ENCODE data around the gene MACF1.

MACF1 gene

DNA sequence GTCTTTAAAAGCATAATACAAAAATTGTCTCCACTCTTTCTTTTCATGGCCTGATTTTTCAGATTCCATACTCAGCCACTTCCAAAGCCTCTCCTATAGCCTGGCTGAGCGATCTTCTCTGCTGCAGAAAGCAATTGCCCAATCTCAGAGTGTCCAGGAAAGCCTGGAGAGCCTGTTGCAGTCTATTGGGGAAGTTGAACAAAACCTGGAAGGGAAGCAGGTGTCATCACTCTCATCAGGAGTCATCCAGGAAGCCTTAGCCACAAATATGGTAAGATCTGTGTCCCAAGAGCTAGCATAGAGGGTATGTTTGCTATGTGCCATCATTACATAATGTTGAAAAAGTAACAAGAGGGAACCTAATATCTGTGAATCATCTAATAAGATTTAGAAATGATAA lies 156.2 kb downstream of the MACF1 start:
- H3K27ac ChIP-seq (ENCODE audit: low read length, poor library complexity, severe bottlenecking) = no peak overlapping the region
- H3K4me1 ChIP-seq (ENCODE audit: control insufficient read depth, insufficient read depth, low read depth, low read length) = no peaks in the 10 kb centered on the region
- no peak overlapping the region for H2BK5ac ChIP-seq (ENCODE audit: low read depth, low read length, poor library complexity, severe bottlenecking)
- 100% methylated on average over 1 of the region's 1 CpG for WGBS
- no peak overlapping the region for H3K4me3 ChIP-seq (ENCODE audit: insufficient read depth in 1 of 2, low read depth in 1 of 2, low read length in 2 of 2)
- H3K23ac ChIP-seq (ENCODE audit: low read length in 2 of 2) = no peak overlapping the region
- H4K8ac ChIP-seq (ENCODE audit: low read length) = no peak overlapping the region
- no peak overlapping the region for H3K14ac ChIP-seq (ENCODE audit: low read length in 2 of 2)
- H2BK120ac ChIP-seq (ENCODE audit: low read depth, low read length) = no peak overlapping the region
- no peak overlapping the region for H3K4ac ChIP-seq (ENCODE audit: low read depth in 1 of 2, low read length in 2 of 2)
- H3K9me3 ChIP-seq (ENCODE audit: control insufficient read depth, low read length) = no peaks in the 10 kb centered on the region
- H2AFZ ChIP-seq (ENCODE audit: low read depth, low read length) = no peak overlapping the region
- H3K18ac ChIP-seq (ENCODE audit: low read depth in 1 of 2, low read length in 2 of 2) = no peak overlapping the region
- H2AK5ac ChIP-seq (ENCODE audit: low read length, severe bottlenecking) = no peak overlapping the region
- peaks cover 26 to 76% of the 10 kb centered on the region in 2 experiments for H3K36me3 ChIP-seq (ENCODE audit: control insufficient read depth in 1 of 2, insufficient read depth in 2 of 2, low read depth in 1 of 2, low read length in 2 of 2)
- peak; percentile 25 for DNase-seq
- no peak overlapping the region for H3K9ac ChIP-seq (ENCODE audit: low read length)
- peaks cover 20% of the 10 kb centered on the region for H3K79me1 ChIP-seq (replicated peaks; ENCODE audit: low read length, poor library complexity, severe bottlenecking)
- H2BK12ac ChIP-seq (ENCODE audit: low read length in 2 of 2) = no peak overlapping the region
- no peak overlapping the region for H4K91ac ChIP-seq (ENCODE audit: low read length)
- no peaks in the 10 kb centered on the region for H3K27me3 ChIP-seq (ENCODE audit: control insufficient read depth in 1 of 2, insufficient read depth in 1 of 2, low read length in 2 of 2)
- H2BK15ac ChIP-seq (ENCODE audit: low read depth, poor library complexity, severe bottlenecking) = no peak overlapping the region
- H3K4me2 ChIP-seq (ENCODE audit: low read length, poor library complexity, severe bottlenecking) = no peak overlapping the region

DNA sequence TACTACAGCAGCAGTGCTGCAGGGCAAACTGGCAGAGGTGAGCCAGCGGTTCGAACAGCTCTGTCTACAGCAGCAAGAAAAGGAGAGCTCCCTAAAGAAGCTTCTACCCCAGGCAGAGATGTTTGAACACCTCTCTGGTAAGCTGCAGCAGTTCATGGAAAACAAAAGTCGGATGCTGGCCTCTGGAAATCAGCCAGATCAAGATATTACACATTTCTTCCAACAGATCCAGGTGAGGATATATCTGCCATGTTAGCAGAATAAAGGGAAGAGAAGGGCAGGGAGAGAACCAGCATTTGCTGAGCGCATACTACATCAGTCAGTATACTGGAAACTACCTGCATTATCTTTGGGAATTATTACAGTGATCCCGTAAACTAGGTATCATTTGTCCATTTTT lies 157.0 kb downstream of the MACF1 start:
- Histone ChIP-seq H3K27ac (ENCODE audit: low read length, poor library complexity, severe bottlenecking) (no peak overlapping the region), H2BK5ac (ENCODE audit: low read depth, low read length, poor library complexity, severe bottlenecking) (no peak overlapping the region), H3K27me3 (ENCODE audit: control insufficient read depth in 1 of 2, insufficient read depth in 1 of 2, low read length in 2 of 2) (no peaks in the 10 kb centered on the region), H3K9ac (ENCODE audit: low read length) (no peak overlapping the region), H3K79me1 (replicated peaks; ENCODE audit: low read length, poor library complexity, severe bottlenecking) (peaks cover 22% of the 10 kb centered on the region), H3K4me2 (ENCODE audit: low read length, poor library complexity, severe bottlenecking) (no peak overlapping the region), H3K36me3 (ENCODE audit: control insufficient read depth in 1 of 2, insufficient read depth in 2 of 2, low read depth in 1 of 2, low read length in 2 of 2) (peaks cover 26 to 76% of the 10 kb centered on the region in 2 experiments), H3K4me1 (ENCODE audit: control insufficient read depth, insufficient read depth, low read depth, low read length) (no peaks in the 10 kb centered on the region), H4K8ac (ENCODE audit: low read length) (no peak overlapping the region), H2AK5ac (ENCODE audit: low read length, severe bottlenecking) (no peak overlapping the region), H3K14ac (ENCODE audit: low read length in 2 of 2) (no peak overlapping the region), H3K4me3 (ENCODE audit: insufficient read depth in 1 of 2, low read depth in 1 of 2, low read length in 2 of 2) (no peak overlapping the region), H3K23ac (ENCODE audit: low read length in 2 of 2) (no peak overlapping the region), H2BK12ac (ENCODE audit: low read length in 2 of 2) (no peak overlapping the region), H3K9me3 (ENCODE audit: control insufficient read depth, low read length) (no peaks in the 10 kb centered on the region), H2BK15ac (ENCODE audit: low read depth, poor library complexity, severe bottlenecking) (no peak overlapping the region), H2BK120ac (ENCODE audit: low read depth, low read length) (no peak overlapping the region), H3K4ac (ENCODE audit: low read depth in 1 of 2, low read length in 2 of 2) (no peak overlapping the region), H3K18ac (ENCODE audit: low read depth in 1 of 2, low read length in 2 of 2) (no peak overlapping the region), H2AFZ (ENCODE audit: low read depth, low read length) (no peak overlapping the region), H4K91ac (ENCODE audit: low read length) (no peak overlapping the region)
- DNase-seq = no peak
- 92% methylated on average over 4 of the region's 5 CpGs for WGBS

GRCh38 chr1:39363267-39363666 lies 158.8 kb downstream of the MACF1 start:
- no peak overlapping the region for H3K27ac ChIP-seq (ENCODE audit: low read length, poor library complexity, severe bottlenecking)
- H3K14ac ChIP-seq (ENCODE audit: low read length in 2 of 2) = no peak overlapping the region
- H3K23ac ChIP-seq (ENCODE audit: low read length in 2 of 2) = no peak overlapping the region
- no peak overlapping the region for H2AFZ ChIP-seq (ENCODE audit: low read depth, low read length)
- H2BK12ac ChIP-seq (ENCODE audit: low read length in 2 of 2) = no peak overlapping the region
- H3K4me3 ChIP-seq (ENCODE audit: insufficient read depth in 1 of 2, low read depth in 1 of 2, low read length in 2 of 2) = no peak overlapping the region
- no peak for DNase-seq
- H4K91ac ChIP-seq (ENCODE audit: low read length) = no peak overlapping the region
- no peak overlapping the region for H2BK5ac ChIP-seq (ENCODE audit: low read depth, low read length, poor library complexity, severe bottlenecking)
- no CpG with 5 or more reads among the region's 2 CpGs for WGBS
- no peak overlapping the region for H2BK15ac ChIP-seq (ENCODE audit: low read depth, poor library complexity, severe bottlenecking)
- no peak overlapping the region for H3K18ac ChIP-seq (ENCODE audit: low read depth in 1 of 2, low read length in 2 of 2)
- no peak overlapping the region for H4K8ac ChIP-seq (ENCODE audit: low read length)
- peaks cover 25 to 71% of the 10 kb centered on the region in 2 experiments for H3K36me3 ChIP-seq (ENCODE audit: control insufficient read depth in 1 of 2, insufficient read depth in 2 of 2, low read depth in 1 of 2, low read length in 2 of 2)
- no peak overlapping the region for H3K9ac ChIP-seq (ENCODE audit: low read length)
- H2BK120ac ChIP-seq (ENCODE audit: low read depth, low read length) = no peak overlapping the region
- H3K79me1 ChIP-seq (replicated peaks; ENCODE audit: low read length, poor library complexity, severe bottlenecking) = peaks cover 16% of the 10 kb centered on the region
- no peaks in the 10 kb centered on the region for H3K4me1 ChIP-seq (ENCODE audit: control insufficient read depth, insufficient read depth, low read depth, low read length)
- no peak overlapping the region for H2AK5ac ChIP-seq (ENCODE audit: low read length, severe bottlenecking)
- H3K9me3 ChIP-seq (ENCODE audit: control insufficient read depth, low read length) = no peaks in the 10 kb centered on the region
- no peak overlapping the region for H3K4me2 ChIP-seq (ENCODE audit: low read length, poor library complexity, severe bottlenecking)
- H3K27me3 ChIP-seq (ENCODE audit: control insufficient read depth in 1 of 2, insufficient read depth in 1 of 2, low read length in 2 of 2) = no peaks in the 10 kb centered on the region
- no peak overlapping the region for H3K4ac ChIP-seq (ENCODE audit: low read depth in 1 of 2, low read length in 2 of 2)

DNA sequence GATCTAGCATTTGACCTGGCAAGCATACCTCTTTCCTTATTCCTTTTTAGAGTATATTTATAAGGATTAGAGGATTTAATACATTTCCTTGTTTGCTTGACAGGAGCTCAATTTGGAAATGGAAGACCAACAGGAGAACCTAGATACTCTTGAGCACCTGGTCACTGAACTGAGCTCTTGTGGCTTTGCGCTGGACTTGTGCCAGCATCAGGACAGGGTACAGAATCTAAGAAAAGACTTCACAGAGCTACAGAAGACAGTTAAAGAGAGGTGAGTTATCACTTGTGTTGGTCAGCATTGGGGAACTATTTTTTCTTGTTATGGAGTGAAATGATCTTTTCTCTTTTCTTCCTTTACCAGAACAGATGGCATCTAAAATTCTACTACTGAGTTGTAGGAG lies 163.6 kb downstream of the MACF1 start:
- no peak overlapping the region for H3K27ac ChIP-seq (ENCODE audit: low read length, poor library complexity, severe bottlenecking)
- H3K36me3 ChIP-seq (ENCODE audit: control insufficient read depth in 1 of 2, insufficient read depth in 2 of 2, low read depth in 1 of 2, low read length in 2 of 2) = peaks cover 22 to 73% of the 10 kb centered on the region in 2 experiments
- H2BK12ac ChIP-seq (ENCODE audit: low read length in 2 of 2) = no peak overlapping the region
- no peak overlapping the region for H2BK120ac ChIP-seq (ENCODE audit: low read depth, low read length)
- no peak overlapping the region for H2BK5ac ChIP-seq (ENCODE audit: low read depth, low read length, poor library complexity, severe bottlenecking)
- no peak overlapping the region for H4K91ac ChIP-seq (ENCODE audit: low read length)
- no peaks in the 10 kb centered on the region for H3K9me3 ChIP-seq (ENCODE audit: control insufficient read depth, low read length)
- no peaks in the 10 kb centered on the region for H3K4me1 ChIP-seq (ENCODE audit: control insufficient read depth, insufficient read depth, low read depth, low read length)
- no peaks in the 10 kb centered on the region for H3K27me3 ChIP-seq (ENCODE audit: control insufficient read depth in 1 of 2, insufficient read depth in 1 of 2, low read length in 2 of 2)
- WGBS = 100% methylated on average over 1 of the region's 1 CpG
- no peak overlapping the region for H3K4me2 ChIP-seq (ENCODE audit: low read length, poor library complexity, severe bottlenecking)
- DNase-seq = no peak
- H2AK5ac ChIP-seq (ENCODE audit: low read length, severe bottlenecking) = no peak overlapping the region
- H3K4ac ChIP-seq (ENCODE audit: low read depth in 1 of 2, low read length in 2 of 2) = no peak overlapping the region
- no peak overlapping the region for H3K4me3 ChIP-seq (ENCODE audit: insufficient read depth in 1 of 2, low read depth in 1 of 2, low read length in 2 of 2)
- H4K8ac ChIP-seq (ENCODE audit: low read length) = no peak overlapping the region
- no peak overlapping the region for H3K23ac ChIP-seq (ENCODE audit: low read length in 2 of 2)
- H3K14ac ChIP-seq (ENCODE audit: low read length in 2 of 2) = no peak overlapping the region
- H2AFZ ChIP-seq (ENCODE audit: low read depth, low read length) = no peak overlapping the region
- H3K18ac ChIP-seq (ENCODE audit: low read depth in 1 of 2, low read length in 2 of 2) = no peak overlapping the region
- no peak overlapping the region for H2BK15ac ChIP-seq (ENCODE audit: low read depth, poor library complexity, severe bottlenecking)
- peaks cover 14% of the 10 kb centered on the region for H3K79me1 ChIP-seq (replicated peaks; ENCODE audit: low read length, poor library complexity, severe bottlenecking)
- H3K9ac ChIP-seq (ENCODE audit: low read length) = no peak overlapping the region

Measured in mesenchymal stem cell (in vitro differentiated cells and primary cell).